Common myeloid progenitor, CD34-positive (primary cell): ENCODE measurements around the gene PCED1B.
A peak's percentile ranks its signal among the peaks of the same experiment; 100 is the strongest.

Experiments
- CTCF ChIA-PET: fragments of 350-600 bp; sonication (Branson Sonifier 250); formaldehyde crosslinking; loops from one replicate; lab custom pipeline; 2021; ENCODE audit warnings: antibody characterized with exemption; lab: Charles Lee
- POLR2A ChIA-PET: fragments of 350-600 bp; sonication (Branson Sonifier 250); formaldehyde crosslinking; loops from one replicate; lab custom pipeline; 2021; ENCODE audit warnings: antibody characterized with exemption; lab: Charles Lee
- DNase-seq, 3 donors: peaks; one replicate each; pipeline versions ENCODE4 v3.0.0 to v3.0.0-alpha.2; 2013
- H3K27ac ChIP-seq, 2 experiments: 1 replicate in 1 of 2; 2 replicates in 1 of 2; pipeline ENCODE4 v1.7.0; 2013; ENCODE audit warnings: inconsistent platforms in 2 of 2, low read length in 2 of 2, mild to moderate bottlenecking in 2 of 2, low read depth in 1 of 2, moderate library complexity in 1 of 2; ENCODE audit not compliant: severe bottlenecking in 2 of 2, insufficient read depth in 1 of 2, poor library complexity in 1 of 2
- H3K27me3 ChIP-seq, 5 experiments: replicated peaks in 2 of 5; 1 replicate in 3 of 5; 2 replicates in 2 of 5; pipeline versions ENCODE4 v1.6.1 to v1.7.0; 2013; ENCODE audit warnings: low read length in 4 of 5, mild to moderate bottlenecking in 2 of 5, moderate library complexity in 2 of 5, inconsistent platforms in 1 of 5; ENCODE audit not compliant: insufficient read depth in 5 of 5, control insufficient read depth in 4 of 5
- H3K36me3 ChIP-seq, 4 experiments: 1 replicate in 2 of 4; 2 replicates in 2 of 4; pipeline versions ENCODE4 v1.6.1 to v1.7.0; 2013; ENCODE audit warnings: low read length in 3 of 4, control low read depth in 1 of 4, mild to moderate bottlenecking in 1 of 4; ENCODE audit not compliant: control insufficient read depth in 4 of 4, insufficient read depth in 4 of 4
- H3K4me1 ChIP-seq, 4 experiments: 1 replicate in 3 of 4; 2 replicates in 1 of 4; pipeline versions ENCODE4 v1.6.1 to v1.7.1; 2013; ENCODE audit warnings: low read length in 3 of 4, mild to moderate bottlenecking in 3 of 4, control low read depth in 1 of 4, inconsistent platforms in 1 of 4, moderate library complexity in 1 of 4; ENCODE audit not compliant: control insufficient read depth in 4 of 4, insufficient read depth in 4 of 4; ENCODE audit errors: control extremely low read depth in 1 of 4
- H3K4me3 ChIP-seq, 7 experiments: 1 replicate in 4 of 7; 2 replicates in 3 of 7; pipeline versions ENCODE4 v1.5.1 to v1.7.0; 2013; ENCODE audit warnings: mild to moderate bottlenecking in 7 of 7, low read length in 6 of 7, moderate library complexity in 6 of 7, inconsistent platforms in 2 of 7, low read depth in 2 of 7, control low read depth in 1 of 7; ENCODE audit not compliant: insufficient read depth in 4 of 7, control insufficient read depth in 1 of 7; ENCODE audit errors: extremely low read depth in 1 of 7
- H3K9me3 ChIP-seq, 5 experiments: 1 replicate in 4 of 5; 2 replicates in 1 of 5; pipeline versions ENCODE4 v1.6.1 to v1.7.1; 2013; ENCODE audit warnings: low read length in 4 of 5, mild to moderate bottlenecking in 2 of 5, inconsistent platforms in 1 of 5, low read depth in 1 of 5, moderate library complexity in 1 of 5; ENCODE audit not compliant: control insufficient read depth in 4 of 5, insufficient read depth in 2 of 5; ENCODE audit errors: control extremely low read depth in 1 of 5
- WGBS: methylation state at CpG from one replicate; pipeline ENCODE4 v1.1.5; 2013; ENCODE audit not compliant: insufficient coverage; 5-methylcytosine and 5-hydroxymethylcytosine counted together

Gene PCED1B

GRCh38 chr12:47235258-47236040 is 156.0 kb downstream of the PCED1B start:
- no peaks in the 10 kb centered on the region for H3K9me3 ChIP-seq
- H3K27me3 ChIP-seq = no peaks in the 10 kb centered on the region
- H3K36me3 ChIP-seq = no peaks in the 10 kb centered on the region
- peaks cover 6 to 19% (median 13%) of the 10 kb centered on the region in 4 experiments for H3K4me1 ChIP-seq
- ChIA-PET CTCF (no interaction called here), POLR2A (no interaction called here)
- H3K27ac ChIP-seq = no peak overlapping the region
- H3K4me3 ChIP-seq = no peak overlapping the region
- DNase-seq = no peak
- WGBS = 99% methylated on average over 44 of the region's 48 CpGs

DNA sequence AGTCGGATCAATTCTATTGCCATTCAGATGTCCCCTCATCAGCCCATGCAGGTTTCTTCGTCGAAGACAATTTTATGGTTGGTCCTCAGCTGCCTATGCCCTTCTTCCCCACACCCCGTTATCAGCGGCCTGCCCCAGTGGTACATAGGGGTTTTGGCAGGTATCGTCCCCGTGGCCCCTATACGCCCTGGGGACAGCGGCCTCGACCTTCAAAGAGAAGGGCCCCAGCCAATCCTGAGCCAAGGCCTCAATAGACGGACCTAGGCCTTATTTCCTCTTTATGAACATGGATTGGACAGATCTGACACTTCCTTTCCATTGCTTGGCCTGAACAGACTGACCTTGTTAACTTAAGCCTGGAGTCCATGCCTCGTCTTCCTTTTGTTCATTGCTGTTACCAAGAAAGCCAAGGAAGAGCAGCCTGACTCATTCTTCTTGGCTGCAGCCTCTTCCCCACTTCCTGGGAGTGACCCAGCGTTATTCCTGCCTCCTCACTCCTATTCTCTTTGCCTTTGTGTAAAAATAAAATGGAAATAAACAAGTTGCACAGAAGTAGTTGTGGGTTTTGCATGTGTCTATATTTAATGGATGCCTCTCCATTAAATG is 156.8 kb downstream of the PCED1B start:
- Histone ChIP-seq H3K4me3 (no peak overlapping the region), H3K27me3 (no peaks in the 10 kb centered on the region), H3K36me3 (no peaks in the 10 kb centered on the region), H3K4me1 (peaks cover 6 to 19% (median 13%) of the 10 kb centered on the region in 4 experiments), H3K27ac (no peak overlapping the region), H3K9me3 (no peaks in the 10 kb centered on the region)
- no peak for DNase-seq
- POLR2A ChIA-PET = no interaction called here
- CTCF ChIA-PET = no interaction called here
- WGBS = 85% methylated on average over 11 of the region's 13 CpGs

- H3K4me1 ChIP-seq = peaks cover 6 to 19% (median 13%) of the 10 kb centered on the region in 4 experiments
- H3K36me3 ChIP-seq = no peaks in the 10 kb centered on the region
- H3K9me3 ChIP-seq = no peaks in the 10 kb centered on the region
- ChIA-PET POLR2A (no interaction called here), CTCF (interaction anchor here (0.6 kb wide), 1 partner anchor 82 kb away, joined by 3 read pairs; no protein-coding TSS in a partner anchor)
- H3K27me3 ChIP-seq = no peaks in the 10 kb centered on the region
- no peak overlapping the region for H3K4me3 ChIP-seq
- H3K27ac ChIP-seq = no peak overlapping the region
- 83% methylated on average over 1 of the region's 1 CpG for WGBS
- peak in 2 of 3 donors; percentile 11 to 31 for DNase-seq
Observed at GRCh38 chr12:47237751-47238211, 158.4 kb downstream of the PCED1B start.

DNA sequence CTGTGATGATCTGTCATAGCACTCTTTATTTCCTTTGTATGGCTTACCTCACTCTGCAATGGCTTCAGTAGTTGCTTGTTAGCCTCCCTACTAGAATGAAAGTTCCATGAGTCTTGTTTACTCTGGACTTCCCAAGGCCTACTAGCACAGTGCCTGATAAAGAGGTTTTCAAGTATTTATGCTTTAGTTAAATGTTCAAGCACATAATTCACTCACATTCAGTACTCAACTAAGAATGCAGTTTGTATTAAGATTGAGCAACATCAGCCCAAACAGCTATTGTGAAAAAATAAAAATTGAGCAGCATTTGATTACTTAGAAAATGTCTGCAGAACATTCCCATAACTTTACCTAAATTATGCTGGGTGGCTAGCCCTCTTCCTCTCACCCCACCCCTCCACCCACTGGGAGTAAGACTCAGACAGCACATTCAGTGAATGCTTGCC is 159.3 kb downstream of the PCED1B start:
- H3K36me3 ChIP-seq = no peaks in the 10 kb centered on the region
- no peak overlapping the region for H3K4me3 ChIP-seq
- H3K27ac ChIP-seq = no peak overlapping the region
- H3K4me1 ChIP-seq = peaks cover 6 to 19% (median 13%) of the 10 kb centered on the region in 4 experiments
- ChIA-PET POLR2A (no interaction called here), CTCF (no interaction called here)
- no peak for DNase-seq
- H3K9me3 ChIP-seq = no peaks in the 10 kb centered on the region
- H3K27me3 ChIP-seq = no peaks in the 10 kb centered on the region

DNA sequence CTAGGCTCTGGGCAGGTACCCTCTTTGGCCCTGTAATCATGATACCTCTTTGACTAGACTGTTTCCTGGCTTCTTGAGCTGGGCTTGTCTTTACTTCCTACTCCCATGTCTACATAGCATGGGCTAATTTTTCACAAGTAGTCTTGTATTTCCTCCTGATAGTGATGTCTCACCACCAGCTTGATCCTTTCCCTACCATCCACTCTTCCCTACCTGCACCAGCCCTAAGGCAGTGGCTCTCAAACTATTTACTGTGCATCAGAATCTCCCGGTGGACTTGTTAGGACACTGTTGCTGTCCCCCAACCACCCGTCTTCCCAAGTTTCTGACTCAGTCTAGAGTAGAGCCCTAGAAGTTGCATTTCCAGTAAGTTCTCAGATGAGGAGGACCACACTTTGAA is 163.0 kb downstream of the PCED1B start:
- no peaks in the 10 kb centered on the region for H3K27me3 ChIP-seq
- no peak overlapping the region for H3K4me3 ChIP-seq
- H3K4me1 ChIP-seq = peaks cover 4 to 13% (median 9%) of the 10 kb centered on the region in 4 experiments
- no peak overlapping the region for H3K27ac ChIP-seq
- ChIA-PET POLR2A (interaction anchor here (0.6 kb wide), 1 partner anchor 47 kb away, joined by 3 read pairs; no protein-coding TSS in a partner anchor), CTCF (interaction anchor here (0.9 to 1.2 kb wide), 3 partner anchors 13 to 28 kb away, joined by 3 read pairs; no protein-coding TSS in a partner anchor)
- H3K9me3 ChIP-seq = no peaks in the 10 kb centered on the region
- WGBS = 100% methylated on average over 2 of the region's 2 CpGs
- no peak for DNase-seq
- H3K36me3 ChIP-seq = no peaks in the 10 kb centered on the region

GRCh38 chr12:47244835-47245234 is 165.4 kb downstream of the PCED1B start:
- DNase-seq = no peak
- Histone ChIP-seq H3K4me3 (no peak overlapping the region), H3K27me3 (no peaks in the 10 kb centered on the region), H3K4me1 (peaks cover 0 to 2% (median 0%) of the 10 kb centered on the region in 4 experiments), H3K27ac (no peak overlapping the region), H3K9me3 (no peaks in the 10 kb centered on the region), H3K36me3 (no peaks in the 10 kb centered on the region)
- WGBS = 93% methylated on average over 2 of the region's 2 CpGs
- POLR2A ChIA-PET = no interaction called here
- CTCF ChIA-PET = interaction anchor here (0.9 to 1.1 kb wide), 2 partner anchors 8 to 11 kb away, joined by 3 to 4 read pairs; no protein-coding TSS in a partner anchor

DNA sequence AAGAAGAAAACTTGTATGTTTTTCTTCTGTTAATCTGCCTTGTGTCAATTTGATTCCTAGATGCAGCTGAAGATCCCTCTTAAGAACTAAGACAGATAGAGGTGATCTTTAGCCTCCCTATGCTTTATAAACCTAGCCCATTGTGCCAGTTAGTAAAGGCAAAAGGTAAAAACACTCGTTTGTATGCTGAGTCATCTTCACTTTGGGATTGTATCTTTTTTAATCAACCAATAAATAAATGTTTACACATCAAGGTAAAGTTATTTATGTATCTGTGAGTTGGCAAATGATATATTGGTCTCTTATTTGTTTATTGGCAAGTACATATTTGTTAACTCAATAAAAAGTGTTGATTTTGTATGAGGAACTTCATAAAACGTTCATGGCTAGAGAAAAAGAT is 166.2 kb downstream of the PCED1B start:
- no peak overlapping the region for H3K27ac ChIP-seq
- no CpG with 5 or more reads among the region's 2 CpGs for WGBS
- no peak overlapping the region for H3K4me3 ChIP-seq
- ChIA-PET CTCF (interaction anchor here (1.1 kb wide), 1 partner anchor 7 kb away, joined by 3 read pairs; no protein-coding TSS in a partner anchor), POLR2A (no interaction called here)
- DNase-seq = no peak
- no peaks in the 10 kb centered on the region for H3K36me3 ChIP-seq
- H3K9me3 ChIP-seq = no peaks in the 10 kb centered on the region
- H3K27me3 ChIP-seq = no peaks in the 10 kb centered on the region
- peaks cover 0 to 3% (median 0%) of the 10 kb centered on the region in 4 experiments for H3K4me1 ChIP-seq
